OCI-LY1 (cell line): ENCODE measurements around the gene ASF1B.

ENCODE experiments used
- H2AFZ ChIP-seq: fragments of 200-600 bp; sonication (generic), shearing (Covaris generic); 2 replicates; pipeline ENCODE4 v1.6.0; 2014; ENCODE audit warnings: antibody characterized with exemption, mild to moderate bottlenecking, low read length
- H3F3A ChIP-seq: fragments of 200-600 bp; sonication (generic), shearing (Covaris generic); 2 replicates; pipeline ENCODE4 v1.6.0; 2014; ENCODE audit warnings: mild to moderate bottlenecking, antibody characterized with exemption, low read length, moderate library complexity; ENCODE audit not compliant: insufficient read depth
- H3K27ac ChIP-seq: fragments of 200-600 bp; sonication (generic); 2 replicates; pipeline ENCODE4 v1.5.1; 2014; ENCODE audit warnings: low read length, mixed run types, mild to moderate bottlenecking, low read depth; ENCODE audit not compliant: poor library complexity, severe bottlenecking
- H3K27me3 ChIP-seq: fragments of 200-600 bp; sonication (generic); 2 replicates; pipeline ENCODE4 v1.6.0; 2014; ENCODE audit warnings: antibody characterized with exemption, mild to moderate bottlenecking, low read length, moderate library complexity; ENCODE audit not compliant: insufficient read depth
- H3K36me3 ChIP-seq: fragments of 200-600 bp; sonication (generic); 2 replicates; pipeline ENCODE4 v1.6.1; 2014; ENCODE audit warnings: mild to moderate bottlenecking, antibody characterized with exemption, low read length, moderate library complexity, mixed read lengths; ENCODE audit not compliant: insufficient read depth
- H3K4me1 ChIP-seq: fragments of 200-600 bp; sonication (generic); 2 replicates; pipeline ENCODE4 v1.5.1; 2014; ENCODE audit warnings: mild to moderate bottlenecking, low read length, moderate library complexity; ENCODE audit not compliant: insufficient read depth, severe bottlenecking
- H3K4me2 ChIP-seq: fragments of 200-600 bp; sonication (generic), shearing (Covaris generic); 2 replicates; pipeline ENCODE4 v1.6.1; 2014; ENCODE audit warnings: low read length
- H3K4me3 ChIP-seq: fragments of 200-600 bp; sonication (generic); 2 replicates; pipeline ENCODE4 v1.5.1; 2014; ENCODE audit warnings: low read length, low read depth, mild to moderate bottlenecking, mixed read lengths; ENCODE audit not compliant: poor library complexity, severe bottlenecking
- H3K79me2 ChIP-seq: fragments of 200-600 bp; shearing (Covaris generic); 2 replicates; pipeline ENCODE4 v1.6.1; 2016; ENCODE audit warnings: mixed run types, low read length, mixed read lengths; ENCODE audit not compliant: insufficient read depth
- H3K9ac ChIP-seq: fragments of 200-600 bp; sonication (generic), shearing (Covaris generic); 2 replicates; pipeline ENCODE4 v1.6.1; 2014; ENCODE audit warnings: mild to moderate bottlenecking, low read length, mixed read lengths
- H3K9me2 ChIP-seq: fragments of 200-600 bp; sonication (generic), shearing (Covaris generic); 2 replicates; pipeline ENCODE4 v1.6.1; 2014; ENCODE audit warnings: low read depth, mild to moderate bottlenecking, low read length, mixed read lengths
- H3K9me3 ChIP-seq: fragments of 200-600 bp; shearing (Covaris generic); 2 replicates; pipeline ENCODE4 v1.6.1; 2014; ENCODE audit warnings: low read length, mixed read lengths
- H4K20me1 ChIP-seq: fragments of 200-600 bp; sonication (generic), shearing (Covaris generic); 2 replicates; pipeline ENCODE4 v1.6.0; 2016; ENCODE audit warnings: mild to moderate bottlenecking, low read length; ENCODE audit not compliant: insufficient read depth
- CTCF ChIP-seq: fragments of 200-600 bp; sonication (generic), shearing (Covaris generic); IDR thresholded peaks from 2 replicates; pipeline ENCODE4 v1.5.1; 2017; ENCODE audit warnings: mild to moderate bottlenecking, antibody characterized with exemption, low read length, moderate library complexity, mixed read lengths
- EZH2 ChIP-seq: fragments of 200-600 bp; sonication (generic), shearing (Covaris generic); IDR thresholded peaks from 2 replicates; pipeline ENCODE4 v1.8.0; 2017; ENCODE audit warnings: borderline replicate concordance, mixed run types, mild to moderate bottlenecking, antibody characterized with exemption, low read length, moderate library complexity, mixed read lengths

Gene ASF1B

DNA sequence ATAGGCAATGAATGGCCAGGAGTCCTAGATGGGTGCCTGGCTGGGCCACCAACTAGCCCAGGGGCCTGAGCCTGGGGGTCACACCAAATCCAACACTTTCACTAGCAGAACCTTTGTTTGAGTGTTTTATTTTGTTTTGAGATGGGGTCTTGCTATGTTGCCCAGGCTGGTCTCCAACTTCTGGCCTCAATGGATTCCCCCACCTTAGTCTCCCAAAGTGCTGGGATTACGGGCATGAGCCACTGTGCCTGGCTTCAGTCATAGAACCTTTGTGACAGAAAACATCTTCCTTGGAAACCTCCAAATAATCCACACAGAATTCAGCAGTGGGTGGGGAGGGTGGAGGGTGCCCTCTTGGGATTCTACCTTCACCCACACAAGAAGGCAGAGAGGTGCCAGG lies 24.9 kb downstream of the ASF1B start:
- no peak overlapping the region for H2AFZ ChIP-seq
- peaks cover 35% of the 10 kb centered on the region for H3K4me1 ChIP-seq
- H3K27me3 ChIP-seq: no peaks in the 10 kb centered on the region
- no peak overlapping the region for H3K27ac ChIP-seq
- no peak overlapping the region for H3K4me2 ChIP-seq
- H3K9ac ChIP-seq: no peak overlapping the region
- no peaks in the 10 kb centered on the region for H3F3A ChIP-seq
- H3K4me3 ChIP-seq: no peak overlapping the region
- no peaks in the 10 kb centered on the region for H3K9me2 ChIP-seq
- no peaks in the 10 kb centered on the region for H3K36me3 ChIP-seq
- no peak for TF ChIP-seq EZH2
- TF ChIP-seq CTCF: no peak
- no peaks in the 10 kb centered on the region for H3K79me2 ChIP-seq
- H3K9me3 ChIP-seq: no peaks in the 10 kb centered on the region
- H4K20me1 ChIP-seq: no peaks in the 10 kb centered on the region

- Histone ChIP-seq H3K9ac (no peak overlapping the region), H3K9me2 (no peaks in the 10 kb centered on the region)
Measured at GRCh38 chr19:14110650-14111049, 25.7 kb downstream of the ASF1B start.

DNA sequence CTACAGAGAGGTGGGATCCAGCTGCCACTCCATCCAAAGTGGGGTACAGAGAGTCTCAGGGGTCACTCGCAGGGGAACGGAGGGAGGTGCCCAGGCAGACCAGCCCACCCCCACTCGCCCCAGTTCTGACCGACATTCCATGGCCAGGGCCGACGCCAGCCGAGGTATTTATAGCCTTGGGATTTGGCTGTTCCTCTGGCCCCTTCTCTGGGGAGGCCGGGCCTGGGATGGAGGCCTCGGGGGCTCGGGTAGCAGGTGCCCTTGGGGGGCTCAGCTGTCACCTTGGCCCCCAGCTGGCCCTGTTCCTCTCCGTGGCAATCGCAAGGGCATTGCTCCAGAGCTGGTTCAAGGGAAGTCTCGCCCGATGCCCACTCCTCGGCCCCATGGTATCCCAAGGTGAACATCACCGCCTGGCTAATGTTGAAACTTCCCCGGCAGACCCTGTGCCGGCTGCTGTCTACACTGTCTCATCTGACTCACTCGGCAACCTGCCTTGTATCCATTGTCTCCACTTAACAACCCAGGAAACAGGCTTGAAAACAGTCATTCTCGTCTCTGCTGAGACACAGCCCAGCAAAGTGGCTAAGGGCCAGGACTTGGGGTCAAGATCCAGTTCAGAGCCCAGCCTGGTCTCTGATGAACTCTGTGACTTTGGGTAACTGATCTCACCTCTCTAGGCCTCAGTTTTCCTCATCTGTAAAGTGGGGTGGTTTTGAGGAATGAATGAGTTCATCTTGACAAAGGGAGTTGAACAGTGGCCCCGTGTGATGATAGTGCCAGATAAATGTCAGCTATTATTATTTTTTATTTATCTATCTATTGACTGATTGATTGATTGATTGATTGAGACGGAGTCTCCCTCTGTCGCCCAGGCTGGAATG lies 28.6 kb downstream of the ASF1B start:
- Histone ChIP-seq H3K9me2 (no peaks in the 10 kb centered on the region), H3F3A (no peaks in the 10 kb centered on the region), H3K4me2 (no peak overlapping the region), H2AFZ (no peak overlapping the region), H3K36me3 (peaks cover 17% of the 10 kb centered on the region; the same call in 1 of the 2 replicates), H4K20me1 (no peaks in the 10 kb centered on the region), H3K4me3 (no peak overlapping the region), H3K27me3 (no peaks in the 10 kb centered on the region), H3K4me1 (peaks cover 4% of the 10 kb centered on the region), H3K79me2 (no peaks in the 10 kb centered on the region), H3K9me3 (no peaks in the 10 kb centered on the region), H3K27ac (no peak overlapping the region), H3K9ac (no peak overlapping the region)
- TF ChIP-seq CTCF (no peak), EZH2 (no peak)

More at GRCh38 chr19:14110650-14111049, 25.7 kb downstream of the ASF1B start:
- Histone ChIP-seq H3K4me3 (no peak overlapping the region), H3K27me3 (no peaks in the 10 kb centered on the region), H3K4me1 (peaks cover 26% of the 10 kb centered on the region), H3K4me2 (no peak overlapping the region), H3K9me3 (no peaks in the 10 kb centered on the region), H3F3A (no peaks in the 10 kb centered on the region), H4K20me1 (no peaks in the 10 kb centered on the region), H3K27ac (no peak overlapping the region), H3K79me2 (no peaks in the 10 kb centered on the region), H3K36me3 (peaks cover 2% of the 10 kb centered on the region; the same call in 1 of the 2 replicates), H2AFZ (no peak overlapping the region)
- TF ChIP-seq EZH2 (no peak), CTCF (no peak)
